Heart right ventricle (tissue), 16 donors: ENCODE results near the gene EFNA4. TPM values are rescaled to one million over a fixed set of nuclear protein-coding genes. Genes with fewer than 3 reads are reported as not detected.

ENCODE experiments used
- ATAC-seq, 8 donors: fragments of 200-7000 bp; cut with Tn5 transposase; one replicate each; pipeline ENCODE4 v1.9.1; 2020; ENCODE audit warnings: mild to moderate bottlenecking in 8 of 8, moderate library complexity in 8 of 8, moderate number of reproducible peaks in 1 of 8
- DNase-seq, 2 donors: peaks; one replicate each; pipeline ENCODE4 v3.0.0-alpha.2; 2020
- H3K27ac ChIP-seq, 10 donors: fragments of 200-600 bp; sonication (generic) in 2 of 10; one replicate each; pipeline versions ENCODE4 v1.5.0 to v1.8.0; 2020 to 2022; ENCODE audit warnings: mild to moderate bottlenecking in 3 of 10
- H3K27me3 ChIP-seq, 7 donors: fragments of 200-600 bp; one replicate each; pipeline ENCODE4 v1.8.0; 2021 to 2022; ENCODE audit warnings: mild to moderate bottlenecking in 2 of 7
- H3K36me3 ChIP-seq, 9 donors: fragments of 200-600 bp; sonication (generic) in 1 of 9; one replicate each; pipeline versions ENCODE4 v1.5.0 to v1.8.0; 2020 to 2022; ENCODE audit warnings: mild to moderate bottlenecking in 2 of 9
- H3K4me1 ChIP-seq, 9 donors: fragments of 200-600 bp; sonication (generic) in 1 of 9; one replicate each; pipeline versions ENCODE4 v1.5.0 to v1.8.0; 2020 to 2022; ENCODE audit warnings: mild to moderate bottlenecking in 4 of 9
- H3K4me3 ChIP-seq, 10 donors: fragments of 200-600 bp; sonication (generic) in 2 of 10; one replicate each; pipeline versions ENCODE4 v1.5.0 to v1.8.0; 2020 to 2022; ENCODE audit warnings: mild to moderate bottlenecking in 7 of 10, moderate library complexity in 2 of 10
- H3K9me3 ChIP-seq, 11 donors: fragments of 200-600 bp in 10 of 11; sonication (generic) in 2 of 11; one replicate each; pipeline versions ENCODE4 v1.5.0 to v1.8.0; 2013 to 2022; ENCODE audit warnings: mild to moderate bottlenecking in 2 of 11, control low read depth in 1 of 11, moderate library complexity in 1 of 11
- WGBS, 2 donors: extraction: QIAGEN DNeasy Blood & Tissue Kit; methylation state at CpG; one replicate each; pipeline ENCODE4 v1.1.7; 2013; ENCODE audit warnings: inconsistent platforms in 1 of 2; 5-methylcytosine and 5-hydroxymethylcytosine counted together
- intact Hi-C, 10 donors: fragments of 100-400 bp; cut with DNase I; formaldehyde crosslinking; loops; one replicate each; pipeline versions ENCODE4 v1.11.1 to v1.14.2; 2022
- long read RNA-seq, 3 donors: library from polyadenylated mRNA; unstranded; transcript quantifications; one replicate each; pipeline ENCODE4 v2.0.0, GENCODE V29; 2020 to 2021
- polyA plus RNA-seq, 2 donors: library from polyadenylated mRNA; stranded (reverse); fragments of 200-250 nt; gene quantifications; one replicate each; pipeline ENCODE4 v1.2.3, GENCODE V29; 2013
- total RNA-seq, 10 donors: library from RNA; stranded (reverse); fragmentation: NEBNext Ultra II Directional in 3 of 10; extraction: Animal tissue kit (Norgen Biotek cat#: 25700) in 3 of 10; gene quantifications; one replicate each; pipeline versions ENCODE4 v1.2.1 to v1.2.4, GENCODE V29; 2021 to 2023
- TF ChIP-seq, protein P1 (sequence below), 9 donors: fragments of 200-600 bp; sonication (generic) in 2 of 9; IDR thresholded peaks; one replicate each; pipeline versions ENCODE4 v1.5.0 to v1.8.0; 2021 to 2022; ENCODE audit warnings: antibody characterized with exemption in 9 of 9, mild to moderate bottlenecking in 5 of 9, moderate library complexity in 1 of 9
- donor health status: Arrhythmogenic right ventricular cardiomyopathy.
- donor health status: ischemic (EF 13 %, LVEDD 7.1; RV severe dilation, severe dysfunction).
- donor health status: healthy with polysubstance abuse.
- donor health status: DM: no; HTN: yes; CAD: no.
- donor health status: DM: no; HTN: no; CAD: no.
- donor health status: ischemic (EF 25% LVEDD 6.9; RV normal size, moderate dysfunction).
- donor health status: ischemic (EF 25% LVEDD 5.7; RV mildly dilated, moderate dysfunction).
- donor health status: healthy.
- donor health status: DM: yes; HTN: yes; CAD: no.
- donor health status: Ischemic cardiomyopathy.
- donor health status: ischemic (EF 35%, LVEDD 5.7; RV mildly dilated, moderate dysfunction).
- donor health status: nonischemic (EF 11% LVEDD 7.7; RV severe dilation, severe dysfunction).
- donor health status: DM: yes; HTN: yes; CAD: no.
- donor health status: PGD.
- donor health status: ischemic (EF 29% LVEDD 5.4; RV normal size, mild dysfunction).
- donor health status: nonischemic (EF 23%, LVEDD 6.1; RV moderate dilation, normal function).

EFNA4 gene, protein sequence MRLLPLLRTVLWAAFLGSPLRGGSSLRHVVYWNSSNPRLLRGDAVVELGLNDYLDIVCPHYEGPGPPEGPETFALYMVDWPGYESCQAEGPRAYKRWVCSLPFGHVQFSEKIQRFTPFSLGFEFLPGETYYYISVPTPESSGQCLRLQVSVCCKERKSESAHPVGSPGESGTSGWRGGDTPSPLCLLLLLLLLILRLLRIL
- total RNA-seq (1 to 10 TPM in 8 of 10 donors, under 1 TPM in 2; 0.49 to 2.8 (median 1.8) TPM), polyA plus RNA-seq (1 to 10 TPM; 4.2 to 5.4 TPM)
- long read RNA-seq, donor 1, partial matches to known transcripts, result 0 of 6 reads
- long read RNA-seq, donor 1, other reads (novel, unspliced or antisense), result 2 of 6 reads
- long read RNA-seq, donor 2, result 0 reads
- long read RNA-seq, donor 3, partial matches to known transcripts, result 0 of 2 reads
- long read RNA-seq, donor 3, other reads (novel, unspliced or antisense), result 0 of 2 reads

DNA sequence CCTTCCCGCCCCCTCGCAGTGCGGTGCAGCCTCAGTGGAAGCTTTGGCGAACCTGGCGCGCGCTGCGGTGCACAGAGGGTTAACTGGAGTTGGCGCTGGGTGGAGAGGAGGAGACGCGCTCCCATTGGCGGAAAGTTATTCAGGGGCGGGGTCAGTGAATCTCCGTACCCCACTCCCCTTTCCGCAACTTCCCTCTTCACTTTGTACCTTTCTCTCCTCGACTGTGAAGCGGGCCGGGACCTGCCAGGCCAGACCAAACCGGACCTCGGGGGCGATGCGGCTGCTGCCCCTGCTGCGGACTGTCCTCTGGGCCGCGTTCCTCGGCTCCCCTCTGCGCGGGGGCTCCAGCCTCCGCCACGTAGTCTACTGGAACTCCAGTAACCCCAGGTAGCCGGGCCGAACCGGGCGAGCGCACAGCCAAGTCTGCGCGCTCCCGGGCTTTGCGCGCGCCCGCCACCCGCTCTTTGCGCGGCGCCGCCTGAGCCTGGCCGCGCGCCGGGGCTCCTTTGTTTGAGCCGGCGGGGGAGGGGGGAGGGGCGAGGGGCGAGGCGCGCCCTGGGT lies at the start of gene EFNA4:
TSS of gene EFNA4 (plus strand) at position 191 of the 561 bp plus-strand sequence. CDS start at position 275, 84 bp downstream.
- Histone ChIP-seq H3K27me3 (no peaks in the 10 kb centered on the region), H3K9me3 (no peaks in the 10 kb centered on the region), H3K4me1 (peaks cover 16 to 47% (median 33%) of the 10 kb centered on the region in 9 donors), H3K36me3 (peaks cover 0 to 34% (median 13%) of the 10 kb centered on the region in 9 donors), H3K27ac (peak within 1 kb of the TSS in 9 of 10 donors; percentile 23 to 91 (median 76)), H3K4me3 (peak within 1 kb of the TSS; percentile 43 to 97 (median 84))
- WGBS, 2 donors, result 1 to 2% methylated on average over 54 to 57 of the region's 57 CpGs
- peak; percentile 82 to 89 for DNase-seq
- peak; percentile 82 to 89 (median 87) for ATAC-seq
- TF ChIP-seq, protein P1, sequence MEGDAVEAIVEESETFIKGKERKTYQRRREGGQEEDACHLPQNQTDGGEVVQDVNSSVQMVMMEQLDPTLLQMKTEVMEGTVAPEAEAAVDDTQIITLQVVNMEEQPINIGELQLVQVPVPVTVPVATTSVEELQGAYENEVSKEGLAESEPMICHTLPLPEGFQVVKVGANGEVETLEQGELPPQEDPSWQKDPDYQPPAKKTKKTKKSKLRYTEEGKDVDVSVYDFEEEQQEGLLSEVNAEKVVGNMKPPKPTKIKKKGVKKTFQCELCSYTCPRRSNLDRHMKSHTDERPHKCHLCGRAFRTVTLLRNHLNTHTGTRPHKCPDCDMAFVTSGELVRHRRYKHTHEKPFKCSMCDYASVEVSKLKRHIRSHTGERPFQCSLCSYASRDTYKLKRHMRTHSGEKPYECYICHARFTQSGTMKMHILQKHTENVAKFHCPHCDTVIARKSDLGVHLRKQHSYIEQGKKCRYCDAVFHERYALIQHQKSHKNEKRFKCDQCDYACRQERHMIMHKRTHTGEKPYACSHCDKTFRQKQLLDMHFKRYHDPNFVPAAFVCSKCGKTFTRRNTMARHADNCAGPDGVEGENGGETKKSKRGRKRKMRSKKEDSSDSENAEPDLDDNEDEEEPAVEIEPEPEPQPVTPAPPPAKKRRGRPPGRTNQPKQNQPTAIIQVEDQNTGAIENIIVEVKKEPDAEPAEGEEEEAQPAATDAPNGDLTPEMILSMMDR (IDR thresholded peaks at IDR 0.05), result no peak
- intact Hi-C loops, result loop anchor here in 5 of 10 donors (1.0 to 10.0 kb wide), 5 partner anchors 19 to 91 kb away; partner anchors contain the start of genes CKS1B (in 2 of the 5), SHC1 (in 2 of the 5) and ZBTB7B (in 1 of the 5)

DNA sequence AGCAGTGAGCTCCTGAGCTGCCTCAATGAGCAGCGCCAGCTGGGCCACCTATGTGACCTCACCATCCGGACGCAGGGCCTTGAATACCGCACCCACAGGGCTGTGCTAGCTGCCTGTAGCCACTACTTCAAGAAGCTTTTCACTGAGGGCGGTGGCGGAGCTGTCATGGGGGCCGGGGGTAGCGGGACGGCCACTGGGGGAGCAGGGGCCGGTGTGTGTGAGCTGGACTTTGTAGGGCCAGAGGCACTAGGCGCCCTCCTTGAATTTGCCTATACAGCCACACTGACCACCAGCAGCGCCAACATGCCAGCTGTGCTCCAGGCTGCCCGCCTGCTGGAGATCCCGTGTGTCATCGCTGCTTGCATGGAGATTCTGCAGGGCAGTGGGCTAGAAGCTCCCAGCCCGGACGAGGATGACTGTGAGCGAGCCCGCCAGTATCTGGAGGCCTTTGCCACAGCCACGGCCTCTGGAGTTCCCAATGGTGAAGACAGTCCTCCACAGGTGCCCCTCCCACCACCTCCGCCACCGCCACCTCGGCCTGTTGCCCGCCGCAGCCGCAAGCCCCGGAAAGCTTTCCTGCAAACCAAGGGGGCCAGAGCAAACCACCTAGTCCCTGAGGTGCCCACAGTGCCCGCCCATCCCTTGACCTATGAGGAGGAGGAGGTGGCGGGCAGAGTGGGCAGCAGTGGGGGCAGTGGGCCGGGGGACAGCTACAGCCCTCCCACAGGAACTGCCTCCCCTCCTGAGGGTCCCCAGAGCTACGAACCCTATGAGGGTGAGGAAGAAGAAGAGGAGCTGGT lies 48.6 kb upstream of the EFNA4 start:
- peaks cover 0 to 35% (median 9%) of the 10 kb centered on the region in 9 donors for H3K36me3 ChIP-seq
- no peaks in the 10 kb centered on the region for H3K9me3 ChIP-seq
- H3K4me1 ChIP-seq, result peaks cover 12 to 77% (median 42%) of the 10 kb centered on the region in 9 donors
- TF ChIP-seq, protein P1 (IDR thresholded peaks at IDR 0.05), result no peak
- no peaks in the 10 kb centered on the region for H3K27me3 ChIP-seq
- WGBS, 2 donors, result 93 to 96% methylated on average over 31 of the region's 31 CpGs
- peak overlapping the region in 1 of 10 donors; percentile 40 for H3K27ac ChIP-seq
- no peak for ATAC-seq
- intact Hi-C loops, result loop anchor here in 6 of 10 donors (5.0 to 10.0 kb wide), 6 partner anchors 37 to 60 kb away; partner anchors contain the start of genes PBXIP1 (in 2 of the 6), ADAM15 (in 1 of the 6), CKS1B (in 1 of the 6) and PYGO2 (in 1 of the 6)
- no peak overlapping the region for H3K4me3 ChIP-seq
- no peak for DNase-seq

DNA sequence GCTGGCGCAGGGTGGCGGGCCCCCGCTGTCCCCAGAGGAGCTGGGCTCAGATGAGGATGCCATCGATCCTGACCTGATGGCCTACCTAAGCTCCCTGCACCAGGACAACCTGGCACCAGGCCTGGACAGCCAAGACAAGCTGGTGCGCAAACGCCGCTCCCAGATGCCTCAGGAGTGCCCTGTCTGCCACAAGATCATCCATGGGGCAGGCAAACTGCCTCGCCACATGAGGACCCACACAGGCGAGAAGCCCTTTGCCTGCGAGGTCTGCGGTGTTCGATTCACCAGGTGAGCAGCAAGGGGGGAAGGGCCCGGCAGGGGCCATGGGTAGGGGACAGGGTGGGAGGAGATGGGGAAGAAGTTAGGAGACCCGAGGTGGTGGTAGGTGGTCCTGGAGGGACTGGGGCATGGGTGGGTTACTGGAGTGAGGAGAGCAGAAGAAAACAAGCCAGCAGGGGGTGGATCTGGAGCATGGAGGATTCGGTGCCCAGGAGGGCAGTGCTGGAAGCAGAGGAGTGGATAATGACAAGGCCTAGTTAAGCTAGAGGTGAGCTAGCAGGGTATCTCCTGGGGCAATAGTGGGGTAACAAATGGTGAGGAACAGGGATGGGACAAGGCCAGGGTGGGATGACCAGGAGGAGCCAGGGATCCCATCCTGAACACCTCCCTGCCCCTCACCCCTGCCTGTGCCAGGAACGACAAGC lies 47.9 kb upstream of the EFNA4 start:
- peaks cover 12 to 70% (median 41%) of the 10 kb centered on the region in 9 donors for H3K4me1 ChIP-seq
- peaks cover 0 to 35% (median 9%) of the 10 kb centered on the region in 9 donors for H3K36me3 ChIP-seq
- TF ChIP-seq, protein P1 (IDR thresholded peaks at IDR 0.05), result no peak
- H3K4me3 ChIP-seq, result no peak overlapping the region
- DNase-seq, result no peak
- intact Hi-C loops, result loop anchor here in 7 of 10 donors (2.0 to 10.0 kb wide), 7 partner anchors 37 to 61 kb away; partner anchors contain the start of genes PBXIP1 (in 2 of the 7), PYGO2 (in 2 of the 7), ADAM15 (in 1 of the 7) and CKS1B (in 1 of the 7)
- no peak for ATAC-seq
- H3K9me3 ChIP-seq, result no peaks in the 10 kb centered on the region
- WGBS, 2 donors, result 88 to 89% methylated on average over 16 of the region's 16 CpGs
- peak overlapping the region in 3 of 10 donors; percentile 40 to 87 (median 83) for H3K27ac ChIP-seq
- H3K27me3 ChIP-seq, result no peaks in the 10 kb centered on the region
